CD4-positive, alpha-beta T cell treated with Interleukin-17A for 1 hour (primary cell): ENCODE measurements around the gene MUC12.
"Not testable (repeated sequence)": the region's sequence is repeated elsewhere in the genome, so short reads cannot be mapped to it uniquely, and the experiment has no call there.

Source experiments
- DNase-seq: peaks from one replicate; pipeline ENCODE4 v3.0.0-alpha.2; 2020

MUC12 gene, protein sequence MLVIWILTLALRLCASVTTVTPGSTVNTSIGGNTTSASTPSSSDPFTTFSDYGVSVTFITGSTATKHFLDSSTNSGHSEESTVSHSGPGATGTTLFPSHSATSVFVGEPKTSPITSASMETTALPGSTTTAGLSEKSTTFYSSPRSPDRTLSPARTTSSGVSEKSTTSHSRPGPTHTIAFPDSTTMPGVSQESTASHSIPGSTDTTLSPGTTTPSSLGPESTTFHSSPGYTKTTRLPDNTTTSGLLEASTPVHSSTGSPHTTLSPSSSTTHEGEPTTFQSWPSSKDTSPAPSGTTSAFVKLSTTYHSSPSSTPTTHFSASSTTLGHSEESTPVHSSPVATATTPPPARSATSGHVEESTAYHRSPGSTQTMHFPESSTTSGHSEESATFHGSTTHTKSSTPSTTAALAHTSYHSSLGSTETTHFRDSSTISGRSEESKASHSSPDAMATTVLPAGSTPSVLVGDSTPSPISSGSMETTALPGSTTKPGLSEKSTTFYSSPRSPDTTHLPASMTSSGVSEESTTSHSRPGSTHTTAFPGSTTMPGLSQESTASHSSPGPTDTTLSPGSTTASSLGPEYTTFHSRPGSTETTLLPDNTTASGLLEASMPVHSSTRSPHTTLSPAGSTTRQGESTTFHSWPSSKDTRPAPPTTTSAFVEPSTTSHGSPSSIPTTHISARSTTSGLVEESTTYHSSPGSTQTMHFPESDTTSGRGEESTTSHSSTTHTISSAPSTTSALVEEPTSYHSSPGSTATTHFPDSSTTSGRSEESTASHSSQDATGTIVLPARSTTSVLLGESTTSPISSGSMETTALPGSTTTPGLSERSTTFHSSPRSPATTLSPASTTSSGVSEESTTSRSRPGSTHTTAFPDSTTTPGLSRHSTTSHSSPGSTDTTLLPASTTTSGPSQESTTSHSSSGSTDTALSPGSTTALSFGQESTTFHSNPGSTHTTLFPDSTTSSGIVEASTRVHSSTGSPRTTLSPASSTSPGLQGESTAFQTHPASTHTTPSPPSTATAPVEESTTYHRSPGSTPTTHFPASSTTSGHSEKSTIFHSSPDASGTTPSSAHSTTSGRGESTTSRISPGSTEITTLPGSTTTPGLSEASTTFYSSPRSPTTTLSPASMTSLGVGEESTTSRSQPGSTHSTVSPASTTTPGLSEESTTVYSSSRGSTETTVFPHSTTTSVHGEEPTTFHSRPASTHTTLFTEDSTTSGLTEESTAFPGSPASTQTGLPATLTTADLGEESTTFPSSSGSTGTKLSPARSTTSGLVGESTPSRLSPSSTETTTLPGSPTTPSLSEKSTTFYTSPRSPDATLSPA (N-terminal part only)

DNA sequence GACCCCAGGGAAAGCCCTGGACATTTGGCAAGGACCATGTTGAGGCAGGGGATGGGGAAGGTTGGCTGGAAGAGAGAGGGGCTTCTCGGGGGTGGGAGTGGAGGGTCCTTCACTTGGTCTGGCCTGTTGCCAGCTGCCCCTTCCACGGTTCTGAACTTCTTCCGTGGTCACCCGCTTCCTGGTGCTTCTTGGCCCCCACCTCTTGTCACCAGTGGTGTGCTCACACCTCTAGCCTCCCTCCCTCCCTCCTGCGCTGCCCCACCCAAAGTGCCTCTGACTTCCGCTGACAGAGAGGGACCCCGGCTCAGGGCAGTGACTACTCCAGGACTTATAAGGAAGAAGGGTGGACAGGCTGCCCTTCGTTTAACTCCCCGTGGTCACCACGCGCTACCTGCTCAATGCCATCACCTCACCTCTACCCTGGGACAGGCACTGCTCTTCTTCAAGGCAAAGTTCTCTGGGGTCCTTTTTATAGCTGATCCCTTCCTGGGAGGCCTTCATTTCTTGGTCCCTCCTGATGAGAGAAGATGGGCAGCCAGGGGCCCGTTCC lies at the start of gene MUC12:
Gene MUC12 (plus strand): TSS at position 500 of the 550 bp plus-strand sequence. CDS start 58 bp downstream, outside the sequence.
- DNase-seq = no peak

DNA sequence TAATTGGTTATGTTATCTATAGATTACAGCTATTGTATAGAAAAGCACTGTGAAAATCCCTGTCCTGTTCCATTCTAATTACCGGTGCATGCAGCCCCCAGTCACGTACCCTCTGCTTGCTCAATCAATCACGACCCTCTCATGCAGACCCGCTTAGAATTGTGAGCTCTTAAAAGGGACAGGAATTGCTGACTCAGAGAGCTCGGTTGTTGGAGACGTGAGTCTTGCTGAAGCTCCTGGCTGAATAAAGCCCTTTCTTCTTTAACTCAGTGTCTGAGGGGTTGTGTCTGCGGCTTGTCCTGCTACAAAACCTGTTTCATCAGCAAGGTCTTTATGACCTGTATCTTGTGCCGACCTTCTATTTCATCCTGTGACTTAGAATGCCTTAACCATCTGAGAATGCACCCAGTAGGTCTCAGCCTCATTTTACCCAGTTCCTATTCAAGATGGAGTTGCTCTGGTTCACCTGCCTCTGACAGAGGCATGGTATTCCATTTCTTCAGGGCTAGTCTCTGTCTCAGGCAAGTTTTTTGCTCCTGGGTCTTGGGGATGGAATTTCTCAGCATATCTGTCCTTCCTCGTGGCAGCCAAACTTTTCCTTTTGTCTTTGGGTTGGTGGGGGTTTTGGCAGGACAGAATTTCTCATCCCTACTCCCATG lies 49.5 kb upstream of the MUC12 start:
- not testable (repeated sequence) for DNase-seq

DNA sequence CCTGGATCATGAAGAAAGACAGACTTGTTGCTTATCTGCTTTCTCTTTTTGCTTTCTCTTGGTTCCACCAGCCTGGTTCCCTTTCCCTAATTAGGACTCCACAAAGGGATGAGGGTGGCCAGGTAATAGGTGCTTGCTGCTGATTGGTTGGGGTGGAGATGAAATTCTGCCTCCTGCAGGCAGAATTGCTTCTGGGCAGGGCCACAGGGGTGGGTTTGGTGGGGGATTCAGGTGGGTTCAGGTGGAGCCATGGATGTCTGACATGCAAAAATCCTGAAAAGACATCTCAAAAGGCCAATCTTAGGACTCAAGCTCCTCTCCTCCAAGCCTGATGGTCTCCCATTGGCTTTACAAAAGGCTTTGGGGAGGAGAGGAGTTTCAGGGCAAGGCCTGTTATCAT lies 48.3 kb upstream of the MUC12 start:
- no peak for DNase-seq

DNA sequence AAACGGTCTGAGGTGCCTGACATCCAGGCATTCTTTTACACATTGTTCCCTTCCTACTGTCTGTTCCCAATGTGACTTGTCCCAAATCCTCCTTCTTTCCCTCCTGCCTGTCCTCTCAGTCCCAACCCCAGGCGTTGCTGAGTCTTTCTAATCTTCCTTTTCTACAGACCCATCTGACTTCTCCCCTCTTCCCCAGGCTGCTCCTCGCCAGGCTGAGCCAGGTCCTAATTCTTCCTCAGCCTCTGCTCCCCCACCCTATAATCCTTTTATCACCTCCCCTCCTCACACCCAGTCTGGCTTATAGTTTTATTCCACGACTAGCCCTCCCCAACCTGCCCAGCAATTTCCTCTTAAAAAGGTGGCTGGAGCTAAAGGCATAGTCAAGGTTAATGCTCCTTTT lies 45.7 kb upstream of the MUC12 start:
- not testable (repeated sequence) for DNase-seq

DNA sequence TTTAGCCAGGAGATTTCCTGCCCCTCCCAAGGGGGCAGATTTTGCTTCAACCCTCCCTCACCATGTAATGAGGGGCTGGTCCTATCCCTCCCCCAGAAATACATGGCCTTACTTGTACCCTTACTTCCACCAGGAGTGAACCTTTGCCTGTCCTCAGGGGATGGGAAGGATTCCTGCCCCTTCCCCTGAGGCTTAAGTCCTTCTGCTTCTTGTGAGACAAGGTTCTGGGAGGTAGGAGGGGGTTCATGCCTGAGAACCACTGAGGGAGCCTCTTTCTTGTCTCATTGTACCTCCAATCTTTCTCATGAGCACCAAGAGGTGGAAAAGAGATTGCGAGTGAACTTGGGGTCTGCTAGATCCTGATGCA lies 39.6 kb upstream of the MUC12 start:
- DNase-seq = no peak

DNA sequence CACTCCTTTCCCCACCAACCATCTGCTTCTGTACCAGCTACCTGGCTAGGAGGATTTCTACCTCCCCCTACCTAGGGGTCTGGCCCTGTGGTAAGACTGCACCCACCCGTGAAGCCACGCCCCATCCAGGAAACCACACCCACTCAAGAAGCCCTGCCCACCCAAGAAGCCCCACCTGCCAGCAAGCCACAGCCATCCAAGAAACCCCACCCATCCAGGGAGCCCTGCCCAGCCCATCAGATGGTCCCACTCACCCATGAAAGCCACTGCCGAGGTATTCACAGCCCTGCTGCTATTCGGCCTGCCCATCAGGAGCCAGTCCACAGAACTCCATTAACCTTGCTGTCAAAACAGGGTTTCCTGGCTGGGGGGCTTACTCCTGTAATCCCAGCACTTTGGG lies 35.6 kb upstream of the MUC12 start:
- no peak for DNase-seq

DNA sequence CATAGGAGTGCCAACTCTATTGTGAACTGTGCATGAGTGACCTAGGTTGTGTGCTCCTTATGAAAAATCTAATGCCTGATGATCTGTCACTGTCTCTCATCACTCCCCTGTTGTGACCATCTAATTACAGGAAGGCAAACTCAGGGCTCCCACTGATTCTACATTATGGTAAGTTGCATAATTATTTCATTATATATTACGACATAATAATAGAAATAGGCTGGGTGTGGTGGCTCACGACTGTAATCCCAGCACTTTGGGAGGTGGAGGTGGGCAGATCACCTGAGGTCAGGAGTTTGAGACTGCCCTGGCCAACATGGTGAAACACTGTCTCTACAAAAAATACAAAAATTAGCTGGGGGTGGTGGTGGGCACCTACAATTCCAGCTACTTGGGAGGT lies 34.0 kb upstream of the MUC12 start:
- not testable (repeated sequence) for DNase-seq

DNA sequence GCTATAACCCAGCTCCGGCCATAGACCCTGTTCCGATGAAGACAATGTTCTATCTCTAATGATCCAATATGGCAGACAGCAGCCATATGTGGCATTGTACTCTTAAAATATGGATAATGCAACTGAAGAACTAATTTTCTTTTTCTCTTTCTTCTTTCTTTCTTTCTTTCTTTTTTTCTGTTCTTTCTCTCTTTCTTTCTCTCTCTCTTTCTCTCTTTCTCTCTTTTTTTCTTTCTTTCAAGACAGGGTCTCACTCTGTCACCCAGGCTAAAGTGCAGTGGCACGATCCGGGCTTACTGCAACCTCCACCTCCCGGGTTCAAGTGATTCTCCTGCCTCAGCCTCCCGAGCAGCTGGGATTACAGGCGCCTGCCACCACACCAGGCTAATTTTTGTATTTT lies 33.2 kb upstream of the MUC12 start:
- not testable (repeated sequence) for DNase-seq

DNA sequence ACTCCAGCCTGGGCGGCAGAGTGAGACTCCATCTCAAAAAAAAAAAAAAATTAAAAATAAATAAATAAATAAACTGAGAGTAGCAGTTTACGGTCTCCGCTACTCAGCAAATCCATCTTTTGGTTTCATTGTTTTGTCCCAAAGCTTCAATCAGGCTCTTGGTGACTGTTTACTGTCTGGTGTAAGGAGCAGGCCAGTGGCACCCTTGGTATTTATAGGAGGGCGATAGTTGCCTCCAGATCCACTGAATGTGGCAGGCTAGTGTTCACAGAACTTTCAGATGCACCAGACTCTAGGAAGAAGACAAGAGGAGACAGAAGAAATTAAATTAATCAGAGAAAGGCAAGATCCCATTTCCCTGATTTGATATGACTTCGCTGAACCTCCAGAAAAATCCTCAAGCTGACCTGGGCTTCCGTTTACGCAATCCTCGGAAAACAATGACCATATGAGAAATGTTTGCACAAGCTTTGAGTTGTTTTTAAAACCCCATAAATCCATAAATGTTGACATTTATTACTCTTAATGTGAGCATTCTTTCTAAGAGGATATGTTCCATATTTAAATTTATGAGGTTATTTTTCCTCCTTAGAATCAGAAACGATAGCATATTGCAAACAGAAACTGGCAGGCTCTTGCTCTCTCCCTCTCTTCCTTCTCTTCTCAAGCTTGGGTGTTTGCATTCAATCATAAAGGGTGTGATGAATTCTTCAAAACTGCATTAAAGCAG lies 27.2 kb upstream of the MUC12 start:
- DNase-seq = no peak

DNA sequence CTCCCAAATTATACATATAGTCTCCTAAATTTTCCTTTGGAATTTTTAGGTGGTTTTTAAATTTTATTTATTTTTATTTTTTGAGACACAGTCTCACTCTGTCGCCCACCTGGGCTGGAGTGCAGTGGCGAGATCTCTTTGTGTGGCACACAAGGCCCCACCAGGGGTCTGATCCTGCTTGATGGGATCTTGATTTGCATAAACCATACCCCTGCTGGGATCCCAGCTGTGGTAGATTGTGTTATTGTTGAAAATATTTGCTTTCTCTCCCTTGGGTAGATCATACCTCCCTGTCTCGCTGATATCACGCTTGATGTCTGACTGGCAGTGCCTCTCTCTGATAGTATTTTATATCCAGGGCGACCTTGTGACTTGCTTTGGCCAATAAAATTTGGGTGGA lies 25.7 kb upstream of the MUC12 start:
- DNase-seq = no peak

DNA sequence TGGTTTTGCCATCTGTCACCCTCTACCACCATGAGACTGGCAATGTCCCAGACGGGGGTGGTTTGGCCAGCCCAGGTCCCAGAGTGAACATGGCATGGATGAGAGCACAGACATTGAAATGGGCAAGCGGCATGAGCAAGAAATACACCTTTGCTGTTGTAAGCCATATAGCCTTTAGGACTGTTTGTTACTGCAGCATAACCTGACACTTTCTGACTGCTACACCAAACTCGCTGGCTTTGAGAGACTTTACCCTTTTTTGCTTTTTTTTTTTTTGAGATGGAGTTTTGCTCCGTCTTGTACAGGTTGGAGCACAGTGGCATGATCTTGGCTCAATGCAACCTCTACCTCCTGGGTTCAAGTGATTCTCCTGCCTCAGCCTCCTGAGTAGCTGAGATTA lies 25.2 kb upstream of the MUC12 start:
- DNase-seq = no peak

DNA sequence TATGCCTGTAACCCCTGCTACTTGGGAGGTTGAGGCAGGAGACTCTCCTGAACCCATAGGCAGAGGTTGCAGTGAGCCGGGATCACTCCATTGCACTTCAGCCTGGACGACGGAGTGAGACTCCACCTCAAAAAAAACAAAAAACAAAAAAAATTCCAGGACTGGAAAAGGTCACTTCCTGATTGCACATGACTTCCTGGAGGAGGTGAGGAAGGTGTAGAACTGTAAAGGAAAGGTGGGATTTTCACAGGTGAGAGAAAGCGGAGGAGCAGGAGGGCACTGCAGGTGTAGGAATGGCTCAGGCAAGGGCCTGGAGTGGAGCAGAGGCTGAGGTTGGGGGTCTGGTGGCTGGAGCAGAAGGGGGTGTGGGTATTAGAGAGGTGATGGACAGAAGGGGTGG lies 23.3 kb upstream of the MUC12 start:
- no peak for DNase-seq

DNA sequence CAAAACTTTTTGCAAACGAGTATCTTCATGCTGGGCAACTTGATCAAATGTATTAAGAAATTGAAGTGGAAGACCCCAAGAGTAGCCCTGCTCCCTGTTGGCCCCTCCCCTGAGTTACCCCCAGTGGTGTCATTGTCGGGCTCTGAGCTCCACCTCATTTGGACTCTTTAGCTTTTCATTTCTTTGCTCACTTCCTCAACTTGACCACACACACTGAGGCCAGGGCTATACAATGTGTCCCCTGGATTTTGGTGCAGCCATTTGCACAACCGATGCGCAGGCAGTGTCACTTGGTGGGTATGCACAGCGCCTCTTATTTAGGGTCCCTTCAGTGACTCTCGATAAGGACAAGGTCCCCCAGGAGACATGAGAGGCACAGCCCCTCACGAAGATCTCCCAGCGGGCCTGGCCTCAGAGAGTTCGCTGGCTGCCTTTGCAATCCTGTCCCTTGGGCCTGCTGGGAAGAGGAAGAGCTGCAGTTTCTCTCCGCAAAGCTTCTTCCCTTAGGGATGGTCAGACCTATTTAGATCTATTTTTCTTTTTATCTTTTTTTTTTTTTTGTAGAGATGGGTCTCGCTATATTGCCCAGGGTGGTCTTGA lies 22.5 kb upstream of the MUC12 start:
- DNase-seq = no peak

DNA sequence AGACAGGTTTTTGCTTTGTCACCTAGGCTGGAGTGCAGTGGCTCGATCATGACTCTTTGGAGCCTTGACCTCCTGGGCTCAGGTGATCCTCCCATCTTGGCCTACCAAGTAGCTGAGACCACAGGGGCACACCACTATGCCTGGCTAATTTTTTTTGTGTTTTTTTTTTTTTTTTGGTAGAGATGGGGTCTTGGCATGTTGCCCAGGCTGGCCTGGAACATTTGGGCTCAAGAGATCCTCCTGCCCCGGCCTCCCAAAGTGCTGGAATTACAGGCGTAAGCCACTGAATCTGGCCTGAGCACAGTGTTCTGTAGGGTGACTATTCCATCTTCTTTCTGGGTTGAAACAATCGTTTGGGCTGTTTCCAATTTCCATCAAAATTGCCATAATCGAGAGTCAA lies 21.6 kb upstream of the MUC12 start:
- no peak for DNase-seq

DNA sequence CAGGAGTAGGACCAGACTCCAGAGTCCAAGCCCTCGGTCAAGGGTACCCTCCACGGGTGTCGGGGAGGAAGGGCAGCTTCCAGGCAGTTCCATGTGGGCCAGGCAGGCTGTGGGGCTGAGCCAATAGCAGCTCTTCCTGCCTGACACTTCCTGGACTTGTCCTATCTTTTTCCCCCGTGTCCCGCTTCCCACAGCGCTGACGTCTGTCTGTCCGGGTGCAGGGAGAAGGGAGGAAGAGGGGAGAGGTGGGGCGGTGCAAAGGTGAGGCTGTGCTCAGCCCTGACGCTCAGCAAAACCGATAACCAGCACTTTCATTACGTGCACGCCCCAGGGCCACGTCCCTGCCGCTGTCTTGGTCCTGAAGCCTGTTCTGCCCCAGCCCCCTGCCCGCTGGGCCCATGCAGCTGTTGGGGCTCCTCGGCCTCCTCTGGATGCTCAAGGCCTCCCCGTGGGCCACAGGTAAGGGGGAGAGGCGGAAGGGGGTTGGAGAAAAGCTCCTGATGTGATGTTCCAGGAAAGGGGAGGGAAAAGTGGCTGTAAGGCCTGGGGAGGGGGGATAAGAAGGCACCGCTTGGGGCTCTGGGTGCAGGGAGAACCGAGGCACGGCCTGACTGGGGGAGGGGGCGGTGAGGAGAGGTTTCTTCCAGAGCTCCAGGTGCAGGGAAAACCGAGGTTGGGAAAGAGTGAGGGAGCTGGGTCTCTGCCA lies 20.0 kb upstream of the MUC12 start, which contains the start of gene MUC3A:
Gene MUC3A (plus strand): TSS at position 308 of the 706 bp plus-strand sequence. CDS start 91 bp downstream, at position 399.
- no peak for DNase-seq

DNA sequence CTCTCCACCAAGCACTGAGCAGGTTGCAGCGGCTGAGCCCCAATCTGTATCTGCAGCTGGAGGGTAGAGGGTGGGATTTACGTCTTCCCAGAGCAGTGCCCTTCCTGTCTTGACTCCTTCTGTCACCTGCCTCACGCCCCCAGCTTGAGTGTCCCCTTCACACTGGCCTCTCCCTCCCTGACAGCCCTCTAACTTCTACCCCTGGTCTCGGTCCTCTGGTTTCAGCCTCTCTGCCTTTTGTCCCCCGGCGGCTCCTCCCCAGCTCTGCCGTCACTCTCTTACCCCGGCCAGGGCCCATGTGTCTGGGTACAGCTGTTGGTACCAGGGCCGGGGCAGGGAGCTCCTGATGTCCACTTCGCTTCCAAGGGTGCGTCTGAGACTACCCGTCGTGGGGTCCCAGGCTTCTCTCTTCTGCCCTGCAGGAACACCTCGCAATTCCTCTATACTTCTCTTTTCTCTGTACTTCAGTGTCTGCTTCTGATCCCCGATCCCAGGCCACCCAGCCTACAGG lies 19.4 kb upstream of the MUC12 start:
- DNase-seq = no peak

DNA sequence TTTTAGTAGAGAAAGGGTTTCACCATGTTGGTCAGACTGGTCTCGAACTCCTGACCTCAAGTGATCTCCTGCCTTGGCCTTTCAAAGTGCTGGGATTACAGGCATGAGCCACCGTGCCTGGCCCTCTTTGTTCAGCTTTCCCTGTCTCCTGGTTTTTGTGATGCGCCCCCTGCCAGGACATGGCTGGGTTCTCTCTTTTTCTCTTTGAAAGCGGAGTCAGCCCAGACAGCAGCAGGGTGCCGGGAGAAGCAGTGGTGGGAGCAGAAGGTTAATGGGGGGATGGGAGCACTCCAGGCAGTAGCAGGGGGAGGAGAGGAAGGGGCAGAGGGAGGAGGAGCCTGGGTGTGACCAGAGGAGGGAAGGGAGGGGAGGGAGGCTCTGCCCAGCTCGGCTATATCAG lies 18.2 kb upstream of the MUC12 start:
- no peak for DNase-seq

DNA sequence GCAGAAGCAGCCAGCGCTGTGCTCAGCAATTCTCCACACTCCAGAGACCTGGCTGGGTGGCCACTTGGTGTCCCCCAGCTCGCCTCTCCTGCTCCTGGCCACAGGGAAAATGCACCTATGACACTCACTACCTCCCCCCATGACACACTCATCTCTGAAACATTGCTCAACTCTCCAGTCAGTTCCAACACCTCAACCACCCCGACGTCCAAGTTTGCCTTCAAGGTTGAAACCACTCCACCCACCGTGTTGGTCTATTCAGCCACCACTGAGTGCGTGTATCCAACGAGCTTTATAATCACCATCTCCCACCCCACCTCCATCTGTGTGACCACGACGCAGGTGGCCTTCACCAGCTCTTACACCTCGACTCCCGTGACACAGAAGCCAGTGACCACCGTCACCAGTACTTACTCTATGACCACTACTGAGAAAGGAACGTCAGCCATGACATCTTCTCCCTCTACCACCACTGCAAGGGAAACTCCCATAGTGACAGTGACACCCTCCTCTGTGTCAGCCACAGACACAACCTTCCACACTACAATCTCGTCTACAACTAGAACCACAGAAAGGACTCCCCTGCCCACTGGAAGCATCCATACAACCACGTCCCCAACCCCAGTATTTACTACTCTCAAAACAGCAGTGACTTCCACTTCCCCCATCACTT lies 17.3 kb upstream of the MUC12 start:
- DNase-seq = no peak

DNA sequence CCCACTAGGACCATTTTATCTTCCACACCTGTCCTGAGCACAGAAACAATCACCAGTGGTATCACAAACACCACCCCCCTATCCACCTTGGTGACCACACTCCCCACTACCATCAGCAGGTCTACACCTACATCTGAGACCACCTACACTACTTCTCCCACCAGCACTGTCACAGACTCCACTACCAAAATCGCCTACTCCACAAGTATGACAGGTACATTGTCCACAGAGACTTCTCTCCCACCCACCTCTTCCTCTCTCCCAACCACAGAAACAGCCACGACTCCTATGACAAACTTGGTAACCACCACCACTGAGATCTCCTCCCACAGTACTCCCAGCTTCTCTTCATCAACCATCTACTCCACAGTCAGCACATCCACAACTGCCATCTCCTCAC lies 16.7 kb upstream of the MUC12 start:
- no peak for DNase-seq
